GM12892 (cell line): ENCODE data around the gene GFPT1.

Source experiments
- POLR2A ChIP-seq: IDR thresholded peaks from 2 replicates; pipeline ENCODE4 v1.6.1; 2011; ENCODE audit warnings: low read depth, low read length, control low read depth
- TAF1 ChIP-seq: IDR thresholded peaks from 2 replicates; pipeline ENCODE4 v1.6.1; 2011; ENCODE audit warnings: low read depth, mild to moderate bottlenecking, control low read depth, low read length, borderline replicate concordance

DNA sequence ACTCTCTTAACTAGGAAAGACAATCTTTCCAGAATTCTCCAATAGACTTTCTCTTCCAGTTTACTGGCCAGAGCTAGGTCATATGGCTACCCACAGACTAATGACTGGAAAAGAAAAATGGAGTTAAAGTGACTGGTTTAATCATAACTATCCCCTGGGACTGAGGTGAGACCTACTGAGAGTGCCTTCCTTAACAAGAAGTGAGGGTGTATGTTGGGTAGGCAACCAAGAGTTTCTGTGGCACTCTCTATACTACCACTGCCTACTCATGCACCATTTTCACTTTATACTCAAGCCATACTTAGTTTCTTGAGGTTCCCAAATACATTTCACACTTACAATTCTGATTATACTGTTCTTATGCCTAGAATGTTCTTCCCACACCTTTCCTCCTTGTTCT, 6.9 kb upstream of the GFPT1 start:
- TF ChIP-seq POLR2A (no peak), TAF1 (no peak)
